WTC11 (cell line): ENCODE results near the gene ZDHHC9. TPM values are rescaled to one million over a fixed set of nuclear protein-coding genes. Genes with fewer than 3 reads are reported as not detected.

Experiments used
- ATAC-seq: fragments of 200-7000 bp; cut with Tn5 transposase; 2 replicates; pipeline ENCODE4 v1.10.0; 2021; ENCODE audit warnings: mild to moderate bottlenecking, moderate library complexity
- CTCF ChIA-PET: fragments of 300-600 bp; sonication (Branson Sonifier 250); formaldehyde crosslinking; loops from one replicate; lab custom pipeline; 2021; ENCODE audit warnings: antibody characterized with exemption; lab: Charles Lee
- POLR2A ChIA-PET: fragments of 350-600 bp; sonication (Branson Sonifier 250); formaldehyde crosslinking; loops from one replicate; lab custom pipeline; 2021; ENCODE audit warnings: antibody characterized with exemption; lab: Charles Lee
- DNase-seq: peaks from one replicate; pipeline ENCODE4 v3.0.0; 2021; ENCODE audit warnings: low spot score
- H3K27ac Mint-ChIP-seq: 2 replicates; pipeline ENCODE4 v1.8.0; 2021; ENCODE audit warnings: mixed read lengths
- H3K27me3 Mint-ChIP-seq: 2 replicates; pipeline ENCODE4 v1.8.0; 2021; ENCODE audit warnings: low read depth, mild to moderate bottlenecking, moderate library complexity, mixed read lengths
- H3K36me3 Mint-ChIP-seq: 2 replicates; pipeline ENCODE4 v1.8.0; 2021; ENCODE audit warnings: mixed read lengths
- H3K4me1 Mint-ChIP-seq: 2 replicates; pipeline ENCODE4 v1.8.0; 2022; ENCODE audit warnings: mixed read lengths
- H3K4me3 Mint-ChIP-seq: 2 replicates; pipeline ENCODE4 v1.8.0; 2021; ENCODE audit warnings: mild to moderate bottlenecking, moderate library complexity, mixed read lengths
- H3K9me3 Mint-ChIP-seq: 2 replicates; pipeline ENCODE4 v1.8.0; 2021; ENCODE audit warnings: mixed read lengths
- ATF1 ChIP-seq: sonication (generic); formaldehyde crosslinking; IDR thresholded peaks from 2 replicates; pipeline ENCODE4 v1.8.1; 2023; ENCODE audit warnings: mild to moderate bottlenecking, moderate library complexity, missing genetic modification reagents
- ATF2 ChIP-seq: sonication (generic); formaldehyde crosslinking; IDR thresholded peaks from 2 replicates; pipeline ENCODE4 v1.8.1; 2022; ENCODE audit warnings: low read depth, missing genetic modification reagents, borderline replicate concordance
- CREB1 ChIP-seq: sonication (generic); formaldehyde crosslinking; IDR thresholded peaks from 2 replicates; pipeline ENCODE4 v1.8.0; 2023; ENCODE audit warnings: mild to moderate bottlenecking, missing genetic modification reagents
- ELF4 ChIP-seq: sonication (generic); formaldehyde crosslinking; IDR thresholded peaks from 2 replicates; pipeline ENCODE4 v1.8.1; 2022; ENCODE audit warnings: low read depth, mild to moderate bottlenecking, moderate library complexity, missing genetic modification reagents
- MYBL2 ChIP-seq: sonication (generic); formaldehyde crosslinking; IDR thresholded peaks from 2 replicates; pipeline ENCODE4 v1.8.1; 2023; ENCODE audit warnings: mild to moderate bottlenecking, moderate library complexity, missing genetic modification reagents
- NFATC4 ChIP-seq: fragments of 250-450 bp; sonication (Bioruptor Pico); IDR thresholded peaks from 2 replicates; pipeline ENCODE4 v1.9.0; 2021; ENCODE audit warnings: mild to moderate bottlenecking
- NR1H2 ChIP-seq: sonication (generic); formaldehyde crosslinking; IDR thresholded peaks from 2 replicates; pipeline ENCODE4 v1.9.0; 2021; ENCODE audit warnings: mild to moderate bottlenecking, moderate library complexity, missing genetic modification reagents
- NR2C2 ChIP-seq: sonication (generic); formaldehyde crosslinking; IDR thresholded peaks from 2 replicates; pipeline ENCODE4 v1.8.0; 2022; ENCODE audit warnings: mild to moderate bottlenecking, missing genetic modification reagents
- OVOL2 ChIP-seq: fragments of 250-450 bp; sonication (Bioruptor Pico); IDR thresholded peaks from 2 replicates; pipeline ENCODE4 v1.9.0; 2021; ENCODE audit warnings: mild to moderate bottlenecking, borderline replicate concordance
- PRDM15 ChIP-seq: sonication (generic); formaldehyde crosslinking; IDR thresholded peaks from 2 replicates; pipeline ENCODE4 v1.8.0; 2022; ENCODE audit warnings: missing genetic modification reagents
- RORB ChIP-seq: fragments of 250-450 bp; sonication (Bioruptor Pico); IDR thresholded peaks from 2 replicates; pipeline ENCODE4 v1.9.0; 2021; ENCODE audit warnings: mild to moderate bottlenecking
- TEAD4 ChIP-seq: sonication (generic); formaldehyde crosslinking; IDR thresholded peaks from 2 replicates; pipeline ENCODE4 v1.8.0; 2022; ENCODE audit warnings: mild to moderate bottlenecking, missing genetic modification reagents
- ZBTB21 ChIP-seq: sonication (generic); formaldehyde crosslinking; IDR thresholded peaks from 2 replicates; pipeline ENCODE4 v1.8.1; 2023; ENCODE audit warnings: mild to moderate bottlenecking, missing genetic modification reagents, borderline replicate concordance
- ZNF121 ChIP-seq: sonication (generic); formaldehyde crosslinking; IDR thresholded peaks from 2 replicates; pipeline ENCODE4 v1.8.0; 2023; ENCODE audit warnings: missing genetic modification reagents
- ZNF219 ChIP-seq: sonication (generic); formaldehyde crosslinking; IDR thresholded peaks from 2 replicates; pipeline ENCODE4 v1.8.0; 2023; ENCODE audit warnings: missing genetic modification reagents, mild to moderate bottlenecking, borderline replicate concordance
- ZNF263 ChIP-seq: sonication (generic); formaldehyde crosslinking; IDR thresholded peaks from 2 replicates; pipeline ENCODE4 v1.8.1; 2022; ENCODE audit warnings: low read depth, mild to moderate bottlenecking, moderate library complexity, missing genetic modification reagents
- ZNF317 ChIP-seq: sonication (generic); formaldehyde crosslinking; IDR thresholded peaks from 2 replicates; pipeline ENCODE4 v1.8.1; 2023; ENCODE audit warnings: low read depth, mild to moderate bottlenecking, moderate library complexity, missing genetic modification reagents, borderline replicate concordance
- ZNF416 ChIP-seq: fragments of 250-450 bp; sonication (Bioruptor Pico); IDR thresholded peaks from 2 replicates; pipeline ENCODE4 v1.9.0; 2021; ENCODE audit warnings: mild to moderate bottlenecking, inconsistent platforms
- ZNF423 ChIP-seq: fragments of 250-450 bp; sonication (Bioruptor Pico); IDR thresholded peaks from 2 replicates; pipeline ENCODE4 v2.1.2; 2022; ENCODE audit warnings: mild to moderate bottlenecking, moderate library complexity
- total RNA-seq: library from RNA; stranded (reverse); gene quantifications from 3 replicates; pipeline ENCODE4 v1.2.3, GENCODE V29; 2021
- TF ChIP-seq, protein P1 (sequence below): sonication (generic); formaldehyde crosslinking; IDR thresholded peaks from 2 replicates; pipeline ENCODE4 v1.8.1; 2023; ENCODE audit warnings: mild to moderate bottlenecking, moderate library complexity, missing genetic modification reagents
- TF ChIP-seq, protein P2 (sequence below): fragments of 250-450 bp; sonication (Bioruptor Pico); conservative IDR thresholded peaks from 2 replicates; pipeline ENCODE4 v1.9.0; 2021; ENCODE audit warnings: mild to moderate bottlenecking
- TF ChIP-seq, protein P3 (sequence below): sonication (generic); formaldehyde crosslinking; IDR thresholded peaks from 2 replicates; pipeline ENCODE4 v1.8.0; 2023; ENCODE audit warnings: mild to moderate bottlenecking, missing genetic modification reagents
- TF ChIP-seq, protein P4 (sequence below): sonication (generic); formaldehyde crosslinking; conservative IDR thresholded peaks from 2 replicates; pipeline ENCODE4 v1.8.1; 2022; ENCODE audit warnings: mild to moderate bottlenecking, missing genetic modification reagents

ZDHHC9 gene
- total RNA-seq, 1 experiment from 2014 or later = 25.0 TPM

DNA sequence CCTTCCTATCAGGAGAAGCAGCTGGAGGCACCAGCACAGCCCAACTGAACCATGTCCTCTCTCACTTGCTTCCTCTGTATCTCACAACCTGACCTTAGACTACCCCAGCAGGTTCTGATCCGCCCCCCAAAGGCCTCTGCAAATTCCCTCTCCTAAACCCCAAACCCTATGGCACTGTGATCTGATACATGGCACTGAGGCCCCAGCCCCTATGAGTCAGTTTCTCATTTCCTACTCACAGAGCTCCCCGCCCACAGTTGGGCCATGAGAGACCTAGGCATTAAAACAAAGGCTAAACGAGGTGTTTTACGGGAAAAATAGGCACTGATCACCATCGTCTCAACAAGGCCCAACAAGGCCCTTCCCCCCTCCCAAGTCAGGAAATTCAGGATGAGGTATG lies 44.8 kb downstream of the ZDHHC9 start:
- Mint-ChIP-seq H3K27ac (no peak overlapping the region), H3K4me3 (no peak overlapping the region)
- CTCF ChIA-PET = no interaction called here

DNA sequence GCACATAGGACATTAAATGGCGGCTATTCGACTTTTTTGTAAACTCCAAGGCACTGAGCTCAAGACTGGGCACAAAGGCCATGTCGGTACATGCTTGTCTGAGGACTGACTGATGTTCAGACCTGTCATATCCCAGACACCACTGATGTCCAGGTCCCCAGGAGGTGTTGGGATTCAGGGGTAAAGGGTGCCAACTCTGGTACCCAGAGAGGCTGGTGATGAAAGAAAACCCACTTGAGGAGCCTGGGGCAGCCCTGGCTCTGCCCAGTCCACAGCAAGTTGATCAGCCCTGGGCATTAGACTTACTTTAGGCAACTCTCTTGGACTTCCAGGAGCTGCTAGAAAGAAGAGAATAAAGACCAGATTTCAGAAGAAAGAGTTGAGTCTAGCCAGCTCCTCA lies 45.2 kb downstream of the ZDHHC9 start:
- ATAC-seq = no peak
- no peaks in the 10 kb centered on the region for H3K27me3 Mint-ChIP-seq
- H3K27ac Mint-ChIP-seq = no peak overlapping the region
- H3K36me3 Mint-ChIP-seq = no peaks in the 10 kb centered on the region
- POLR2A ChIA-PET = no interaction called here
- H3K4me3 Mint-ChIP-seq = no peak overlapping the region
- H3K4me1 Mint-ChIP-seq = no peaks in the 10 kb centered on the region
- no peaks in the 10 kb centered on the region for H3K9me3 Mint-ChIP-seq
- no peak for DNase-seq
- CTCF ChIA-PET = no interaction called here
- TF ChIP-seq, protein P1, sequence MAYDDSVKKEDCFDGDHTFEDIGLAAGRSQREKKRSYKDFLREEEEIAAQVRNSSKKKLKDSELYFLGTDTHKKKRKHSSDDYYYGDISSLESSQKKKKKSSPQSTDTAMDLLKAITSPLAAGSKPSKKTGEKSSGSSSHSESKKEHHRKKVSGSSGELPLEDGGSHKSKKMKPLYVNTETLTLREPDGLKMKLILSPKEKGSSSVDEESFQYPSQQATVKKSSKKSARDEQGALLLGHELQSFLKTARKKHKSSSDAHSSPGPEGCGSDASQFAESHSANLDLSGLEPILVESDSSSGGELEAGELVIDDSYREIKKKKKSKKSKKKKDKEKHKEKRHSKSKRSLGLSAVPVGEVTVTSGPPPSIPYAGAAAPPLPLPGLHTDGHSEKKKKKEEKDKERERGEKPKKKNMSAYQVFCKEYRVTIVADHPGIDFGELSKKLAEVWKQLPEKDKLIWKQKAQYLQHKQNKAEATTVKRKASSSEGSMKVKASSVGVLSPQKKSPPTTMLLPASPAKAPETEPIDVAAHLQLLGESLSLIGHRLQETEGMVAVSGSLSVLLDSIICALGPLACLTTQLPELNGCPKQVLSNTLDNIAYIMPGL = no peak
- TF ChIP-seq, protein P2, sequence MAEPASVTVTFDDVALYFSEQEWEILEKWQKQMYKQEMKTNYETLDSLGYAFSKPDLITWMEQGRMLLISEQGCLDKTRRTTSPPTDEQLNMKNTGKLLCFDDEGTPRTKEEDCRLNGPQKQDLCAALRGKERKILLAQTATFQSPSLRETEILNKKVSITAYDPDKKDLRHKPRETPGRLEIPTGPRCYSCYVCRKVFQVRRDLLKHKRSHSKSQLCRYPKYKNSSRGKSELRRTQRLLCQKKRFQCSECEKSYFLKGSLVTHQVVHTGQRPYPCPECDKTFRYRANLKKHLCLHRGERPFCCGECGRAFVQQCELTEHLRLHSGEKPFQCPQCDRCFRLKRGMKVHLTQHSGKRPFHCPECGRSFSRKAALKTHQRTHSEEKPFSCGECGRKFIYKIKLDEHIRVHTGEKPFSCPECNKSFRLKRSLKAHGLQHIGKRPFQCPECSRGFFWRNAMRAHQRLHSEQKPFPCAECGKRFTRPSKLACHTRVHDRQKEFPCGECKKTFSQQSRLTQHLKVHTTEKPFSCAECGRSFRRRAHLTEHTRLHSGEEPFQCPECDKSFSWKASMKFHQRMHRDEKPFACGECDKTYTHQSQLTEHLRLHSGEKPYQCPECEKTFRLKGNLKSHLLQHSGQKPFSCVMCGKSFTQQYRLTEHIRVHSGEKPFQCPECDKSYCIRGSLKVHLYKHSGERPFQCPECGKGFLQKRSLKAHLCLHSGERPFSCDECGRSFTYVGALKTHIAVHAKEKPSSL = no peak
- no peak for TF ChIP-seq OVOL2 (CRISPR knock-in tag)
- no peak for TF ChIP-seq ZNF263 (CRISPR knock-in tag)
- no peak for TF ChIP-seq NR1H2 (CRISPR knock-in tag)
- TF ChIP-seq PRDM15 (CRISPR knock-in tag) = no peak
- no peak for TF ChIP-seq ZNF317 (CRISPR knock-in tag)
- no peak for TF ChIP-seq NFATC4 (CRISPR knock-in tag)
- no peak for TF ChIP-seq ZNF423 (CRISPR knock-in tag)
- no peak for TF ChIP-seq CREB1 (CRISPR knock-in tag)
- no peak for TF ChIP-seq TEAD4 (CRISPR knock-in tag)
- TF ChIP-seq, protein P3, sequence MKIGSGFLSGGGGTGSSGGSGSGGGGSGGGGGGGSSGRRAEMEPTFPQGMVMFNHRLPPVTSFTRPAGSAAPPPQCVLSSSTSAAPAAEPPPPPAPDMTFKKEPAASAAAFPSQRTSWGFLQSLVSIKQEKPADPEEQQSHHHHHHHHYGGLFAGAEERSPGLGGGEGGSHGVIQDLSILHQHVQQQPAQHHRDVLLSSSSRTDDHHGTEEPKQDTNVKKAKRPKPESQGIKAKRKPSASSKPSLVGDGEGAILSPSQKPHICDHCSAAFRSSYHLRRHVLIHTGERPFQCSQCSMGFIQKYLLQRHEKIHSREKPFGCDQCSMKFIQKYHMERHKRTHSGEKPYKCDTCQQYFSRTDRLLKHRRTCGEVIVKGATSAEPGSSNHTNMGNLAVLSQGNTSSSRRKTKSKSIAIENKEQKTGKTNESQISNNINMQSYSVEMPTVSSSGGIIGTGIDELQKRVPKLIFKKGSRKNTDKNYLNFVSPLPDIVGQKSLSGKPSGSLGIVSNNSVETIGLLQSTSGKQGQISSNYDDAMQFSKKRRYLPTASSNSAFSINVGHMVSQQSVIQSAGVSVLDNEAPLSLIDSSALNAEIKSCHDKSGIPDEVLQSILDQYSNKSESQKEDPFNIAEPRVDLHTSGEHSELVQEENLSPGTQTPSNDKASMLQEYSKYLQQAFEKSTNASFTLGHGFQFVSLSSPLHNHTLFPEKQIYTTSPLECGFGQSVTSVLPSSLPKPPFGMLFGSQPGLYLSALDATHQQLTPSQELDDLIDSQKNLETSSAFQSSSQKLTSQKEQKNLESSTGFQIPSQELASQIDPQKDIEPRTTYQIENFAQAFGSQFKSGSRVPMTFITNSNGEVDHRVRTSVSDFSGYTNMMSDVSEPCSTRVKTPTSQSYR = no peak
- no peak for TF ChIP-seq ELF4

More for the DNA sequence above, 44.8 kb downstream of the ZDHHC9 start:
- TF ChIP-seq ATF2 (CRISPR knock-in tag) (no peak), ZBTB21 (CRISPR knock-in tag) (no peak), ZNF121 (CRISPR knock-in tag) (no peak), ZNF219 (CRISPR knock-in tag) (no peak), NR2C2 (CRISPR knock-in tag) (no peak), ZNF416 (CRISPR knock-in tag) (no peak), MYBL2 (CRISPR knock-in tag) (no peak), RORB (CRISPR knock-in tag) (no peak), ATF1 (CRISPR knock-in tag) (no peak)
- TF ChIP-seq, protein P2 = no peak
- TF ChIP-seq, protein P4, sequence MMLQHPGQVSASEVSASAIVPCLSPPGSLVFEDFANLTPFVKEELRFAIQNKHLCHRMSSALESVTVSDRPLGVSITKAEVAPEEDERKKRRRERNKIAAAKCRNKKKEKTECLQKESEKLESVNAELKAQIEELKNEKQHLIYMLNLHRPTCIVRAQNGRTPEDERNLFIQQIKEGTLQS (CRISPR knock-in tag) = no peak
- no peak for ATAC-seq
- no peak for DNase-seq
- H3K36me3 Mint-ChIP-seq = no peaks in the 10 kb centered on the region
- POLR2A ChIA-PET = no interaction called here
- H3K27me3 Mint-ChIP-seq = no peaks in the 10 kb centered on the region
- H3K4me1 Mint-ChIP-seq = no peaks in the 10 kb centered on the region
- H3K9me3 Mint-ChIP-seq = no peaks in the 10 kb centered on the region
